Activated T-cell treated with anti-CD3 and anti-CD28 coated beads for 4 hours (primary cell): Measurements from ENCODE around the gene CYP46A1.
"Not testable (repeated sequence)": the region's sequence is repeated elsewhere in the genome, so short reads cannot be mapped to it uniquely, and the experiment has no call there.

Experiments used
- DNase-seq: peaks from one replicate; pipeline ENCODE4 v3.0.0-alpha.2; 2020

Gene CYP46A1

DNA sequence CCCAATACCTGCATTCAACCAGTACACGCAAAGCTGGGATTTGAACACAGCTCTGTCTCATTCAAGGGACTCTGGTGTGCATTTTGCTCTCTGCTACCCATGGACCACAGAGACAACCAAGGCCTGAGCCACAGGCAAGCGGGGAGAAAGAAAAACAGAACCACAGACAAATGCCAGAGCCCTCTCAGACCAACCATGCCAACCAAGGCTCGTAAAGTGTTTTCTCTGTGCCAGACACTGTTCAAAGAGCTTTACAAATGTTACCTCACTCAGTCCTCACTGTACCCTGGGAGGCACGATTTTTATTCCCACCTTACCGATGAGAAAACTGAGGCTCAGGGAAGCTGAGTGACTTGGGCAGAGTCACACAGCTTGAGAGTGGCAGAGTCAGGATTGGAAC lies 76.7 kb downstream of the CYP46A1 start:
- no peak for DNase-seq

DNA sequence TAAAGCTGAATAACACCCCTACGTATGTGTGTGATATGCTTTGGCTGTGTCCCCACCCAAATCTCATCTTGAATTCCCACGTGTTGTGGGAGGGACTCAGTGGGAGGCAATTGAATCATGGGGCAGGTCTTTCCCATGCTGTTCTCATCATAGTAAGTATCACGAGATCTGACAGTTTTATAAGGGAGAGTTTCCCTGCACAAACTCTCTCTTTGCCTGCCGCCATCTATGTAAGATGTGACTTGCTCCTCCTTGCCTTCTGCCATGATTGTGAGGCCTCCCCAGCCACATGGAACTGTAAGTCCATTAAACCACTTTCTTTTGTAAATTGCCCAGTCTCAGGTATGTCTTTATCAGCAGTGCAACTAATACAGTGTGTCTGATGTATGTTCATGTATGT lies 78.8 kb downstream of the CYP46A1 start:
- not testable (repeated sequence) for DNase-seq

DNA sequence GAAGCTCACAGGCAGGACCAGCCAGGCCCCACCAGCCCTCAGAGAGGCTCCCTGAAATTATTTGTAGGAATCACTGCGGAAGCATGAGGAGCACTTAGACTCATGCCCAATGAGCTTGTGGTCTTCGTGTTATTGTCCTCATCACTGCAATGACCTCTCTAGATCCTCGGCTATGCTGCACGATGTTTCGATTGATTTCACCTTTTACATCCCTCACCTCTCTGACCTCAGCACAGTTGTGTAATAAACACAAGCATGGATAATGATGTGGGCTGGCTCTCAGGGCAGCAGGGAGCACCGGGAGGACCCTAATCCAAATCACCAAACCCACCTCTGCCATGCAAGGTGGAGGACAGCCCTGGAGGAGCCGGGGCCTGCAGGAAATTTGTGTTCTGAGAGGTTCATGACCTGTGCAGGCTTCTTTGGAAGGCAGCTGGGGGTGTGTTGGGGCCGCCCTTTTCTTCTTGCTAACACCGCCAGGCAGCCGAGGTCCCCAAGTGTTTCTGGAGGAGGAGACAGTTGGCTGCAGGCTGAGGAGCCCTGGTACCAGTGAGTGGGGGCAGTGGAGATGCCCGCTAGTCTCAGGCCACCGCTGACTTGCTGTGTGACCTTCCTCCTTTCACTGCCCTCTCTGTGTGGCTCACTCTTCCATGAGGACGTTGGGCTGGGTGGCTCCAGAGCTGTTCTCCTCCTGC lies 79.6 kb downstream of the CYP46A1 start:
- DNase-seq: no peak

DNA sequence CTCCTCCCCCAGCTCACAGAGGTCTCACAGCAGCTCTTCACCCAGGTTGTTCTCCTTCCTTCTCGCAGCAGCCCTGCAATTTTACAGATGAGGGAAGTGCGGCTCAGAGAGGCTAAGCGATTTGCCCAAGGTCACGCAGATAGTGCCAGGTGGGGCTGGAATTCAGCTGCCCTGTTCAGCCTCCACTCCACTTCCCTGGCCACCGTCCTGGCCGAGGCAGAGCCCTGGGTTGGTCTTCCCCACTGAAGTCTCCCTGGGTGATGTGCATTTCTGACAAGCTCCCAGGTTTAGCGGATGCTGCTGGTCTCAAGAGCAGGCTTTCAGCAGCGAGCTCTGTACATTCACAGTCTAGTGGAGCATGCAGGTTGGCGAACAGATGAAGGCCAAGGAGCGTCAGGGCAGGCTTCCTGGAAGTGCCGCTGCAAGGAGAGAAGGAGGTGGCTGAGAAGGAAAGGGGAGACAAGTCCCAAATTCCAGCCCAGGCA lies 80.2 kb downstream of the CYP46A1 start:
- DNase-seq: no peak

DNA sequence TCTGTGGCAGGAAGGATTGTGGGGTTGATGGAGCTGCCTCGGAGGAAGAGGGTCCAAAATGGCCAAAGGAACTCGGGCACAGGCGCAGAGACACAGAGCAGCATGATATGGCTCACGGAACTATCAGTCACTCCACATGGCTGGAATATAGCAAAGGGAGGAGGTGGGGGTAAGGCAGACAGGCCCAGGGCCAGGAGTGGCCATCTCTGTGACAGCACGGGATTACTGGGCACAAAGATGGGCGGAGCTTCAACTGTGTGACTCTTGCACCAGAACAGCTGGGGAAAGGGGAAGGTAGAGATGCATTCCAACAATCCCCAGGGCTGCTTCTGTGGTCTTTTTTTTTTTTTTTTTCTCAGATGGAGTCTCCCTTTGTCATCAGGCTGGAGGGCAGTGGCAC lies 84.3 kb downstream of the CYP46A1 start:
- DNase-seq: no peak

DNA sequence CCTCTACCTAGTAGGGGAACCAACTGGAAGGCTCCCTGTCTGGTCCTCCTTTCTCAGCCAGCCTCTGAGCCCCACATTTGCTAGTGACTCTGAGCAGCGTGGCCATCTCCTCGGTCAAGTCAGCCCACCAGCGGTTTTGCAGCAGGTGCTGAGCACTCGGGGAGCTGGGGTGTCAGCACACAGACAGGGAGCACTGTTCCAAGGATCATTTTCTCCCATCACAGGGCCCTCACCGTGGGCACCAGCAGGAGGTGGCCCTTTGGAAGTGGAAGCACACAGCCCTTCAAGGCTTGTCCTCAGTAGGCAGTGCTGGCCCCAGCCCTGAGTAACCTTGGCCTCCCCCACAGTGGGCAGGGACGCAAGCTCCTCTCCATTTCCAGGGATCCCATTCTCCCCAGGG lies 85.0 kb downstream of the CYP46A1 start:
- no peak for DNase-seq

DNA sequence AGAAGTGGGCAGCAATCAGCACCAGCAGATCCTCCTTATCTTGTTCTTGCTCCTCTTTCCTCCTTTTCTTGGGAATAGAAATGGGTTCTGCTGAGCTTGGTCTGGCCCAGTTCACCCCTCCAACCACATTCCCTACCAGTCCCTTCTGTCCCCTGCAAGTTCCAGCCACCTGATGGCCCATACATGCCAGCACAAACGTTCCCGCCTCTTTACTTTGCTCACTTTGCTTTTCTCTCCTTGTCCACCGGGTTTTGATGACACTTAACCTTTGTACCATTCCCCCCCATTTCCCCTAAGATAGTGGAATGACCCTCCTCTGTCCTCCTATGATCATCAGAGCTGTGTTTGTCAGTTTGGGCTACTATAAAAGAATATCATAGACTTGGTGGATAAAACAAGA lies 85.7 kb downstream of the CYP46A1 start:
- no peak for DNase-seq

DNA sequence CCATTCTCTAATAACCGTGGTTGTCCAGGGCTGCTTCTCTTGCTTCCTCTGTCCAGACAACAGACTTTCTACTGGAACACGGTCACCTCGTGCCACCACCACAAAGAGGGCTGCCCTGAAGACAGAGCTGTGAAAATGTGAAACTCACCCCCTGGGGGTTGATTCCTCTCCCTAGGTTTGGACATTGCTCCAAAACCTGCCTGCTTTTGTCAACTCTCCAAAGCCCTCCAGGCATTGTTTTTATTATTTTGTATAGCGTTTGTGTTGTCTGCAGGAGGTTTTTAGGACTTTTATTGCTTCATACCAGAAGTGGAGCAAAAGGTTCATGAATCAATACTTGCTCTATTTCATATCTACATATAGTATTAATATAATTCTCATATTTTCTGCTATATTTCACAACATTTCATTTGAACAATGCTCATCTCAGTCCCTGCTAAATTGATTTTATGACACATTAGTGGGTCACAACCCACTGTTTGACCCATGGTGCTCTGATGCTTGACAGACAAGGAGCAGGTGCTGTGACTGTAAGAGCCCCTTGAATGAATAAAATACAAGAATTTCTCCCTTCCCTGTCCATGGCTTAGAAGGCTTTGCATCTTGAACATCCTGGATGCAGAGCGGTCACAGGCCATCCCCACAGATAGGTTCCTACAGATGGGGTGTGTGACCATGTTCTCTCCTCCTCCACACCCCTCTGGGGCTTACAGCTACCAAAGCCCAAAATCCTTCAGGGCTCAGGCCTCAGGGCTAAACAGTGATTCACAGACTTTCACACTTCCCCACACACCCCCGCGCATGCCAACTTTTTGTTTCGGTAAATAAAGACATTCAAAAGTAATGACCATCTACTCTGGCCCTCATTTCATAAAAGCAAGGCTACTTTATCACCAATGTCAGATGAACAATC lies 88.5 kb downstream of the CYP46A1 start:
- no peak for DNase-seq

DNA sequence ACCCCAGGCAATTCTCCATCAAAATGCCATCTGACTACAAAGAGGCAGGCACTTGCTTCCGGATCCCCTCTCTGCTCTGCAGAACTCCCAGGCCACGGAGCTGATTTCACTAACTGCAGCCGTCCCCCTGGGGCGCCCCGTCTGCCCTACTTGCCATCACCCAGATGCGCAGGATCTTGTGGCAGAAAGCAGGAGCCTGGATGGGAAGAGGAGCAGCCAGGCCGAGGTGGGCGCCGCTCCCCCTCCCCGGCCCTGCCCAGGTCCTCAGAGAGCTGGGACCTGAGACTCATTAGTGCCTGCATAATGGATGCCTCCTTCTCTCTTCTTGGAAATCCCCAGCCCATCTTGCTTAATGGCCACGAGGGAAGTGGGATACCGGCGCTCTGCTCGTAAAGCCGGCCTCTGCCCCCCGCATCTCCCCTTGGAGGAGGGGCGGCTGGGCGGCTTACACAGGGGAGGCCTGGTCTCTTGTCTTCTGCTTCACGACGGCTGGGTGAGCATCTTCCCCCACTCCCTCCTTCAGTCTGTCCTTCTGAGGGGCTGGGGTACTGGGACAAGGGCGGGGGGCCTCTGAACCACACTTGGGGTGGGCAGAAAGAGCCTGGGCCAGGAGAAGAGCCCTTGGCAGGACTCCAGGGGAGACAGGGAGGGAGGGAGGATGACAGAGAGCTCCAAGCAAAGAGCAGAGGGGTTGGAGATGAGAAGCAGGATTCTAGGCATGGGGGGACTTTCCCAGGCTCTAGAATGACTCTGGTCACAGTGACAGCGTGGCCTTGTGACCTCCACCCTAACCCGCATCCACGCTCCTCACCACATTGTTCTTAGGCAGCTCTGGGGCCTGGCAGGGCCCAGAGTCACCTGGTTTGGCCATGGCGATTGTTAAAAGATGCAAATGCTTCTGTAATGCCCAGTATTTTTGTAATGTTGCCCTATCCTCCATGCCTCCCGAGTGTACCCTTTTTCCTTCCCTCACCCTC lies 89.7 kb downstream of the CYP46A1 start:
- no peak for DNase-seq

DNA sequence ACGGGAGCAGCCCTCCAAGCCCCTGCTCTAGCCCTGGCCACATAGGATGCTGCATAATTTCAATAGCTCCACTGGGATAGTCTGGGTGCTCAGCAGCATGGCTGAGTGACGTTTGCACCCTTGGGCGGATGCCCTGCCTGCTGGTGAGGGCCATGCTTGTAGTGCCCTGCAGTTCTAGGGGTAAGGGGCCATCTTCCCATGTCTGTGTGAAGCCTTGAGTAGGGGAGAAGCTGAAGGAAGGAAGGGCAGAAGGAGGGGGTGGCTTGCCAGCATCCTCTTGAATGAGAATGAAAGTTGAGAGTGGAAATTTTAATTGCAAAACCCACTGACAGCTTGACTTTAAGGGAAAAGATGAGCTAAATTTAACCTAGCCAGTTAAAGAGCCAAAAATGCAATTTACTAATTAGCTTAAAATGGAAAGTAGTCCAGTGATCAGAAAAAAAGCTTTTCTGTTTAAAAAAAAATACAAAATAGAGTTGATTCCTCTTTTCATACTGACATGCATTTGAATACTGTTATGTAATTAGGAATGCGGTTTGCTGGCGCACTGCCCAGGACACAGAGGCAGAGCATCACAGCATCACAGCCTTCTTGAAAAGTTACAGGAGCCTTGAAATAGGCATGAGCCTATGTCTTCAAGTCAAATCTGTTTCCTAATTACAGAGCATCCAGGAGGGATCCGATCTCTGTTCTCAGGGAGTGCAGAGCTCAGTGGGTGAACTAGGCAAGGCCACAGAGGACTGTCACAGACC lies 90.6 kb downstream of the CYP46A1 start:
- no peak for DNase-seq

DNA sequence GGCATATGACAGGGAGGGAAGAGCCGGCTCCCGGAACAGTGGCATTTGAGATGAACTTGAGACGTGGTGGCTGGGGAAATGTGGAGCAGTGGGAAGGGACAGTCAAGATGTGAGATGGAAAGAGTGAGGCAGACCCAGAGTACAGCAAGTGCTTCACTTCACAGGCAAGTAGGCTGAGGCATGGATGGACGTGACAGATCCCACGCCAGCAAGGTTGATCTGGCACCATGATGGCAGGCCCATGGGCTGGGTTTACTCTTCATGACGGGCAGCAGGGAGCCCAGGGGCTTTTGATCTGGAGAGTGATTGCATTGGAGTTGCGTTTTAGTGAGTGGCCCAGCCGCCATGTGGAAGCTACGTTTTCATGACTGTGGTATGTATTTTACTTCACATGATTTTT lies 91.3 kb downstream of the CYP46A1 start:
- DNase-seq: no peak
